Endothelial cell (in vitro differentiated cells): Measurements from ENCODE around the gene NCSTN. TPM values are rescaled to one million over a fixed set of nuclear protein-coding genes. Genes with fewer than 3 reads are reported as not detected.

Experiments
- DNase-seq: peaks from one replicate; pipeline ENCODE4 v3.0.0; 2021; ENCODE audit warnings: low spot score
- H3K27ac Mint-ChIP-seq: one replicate; pipeline ENCODE4 v1.8.0; 2021; ENCODE audit warnings: mixed read lengths, inconsistent platforms; ENCODE audit not compliant: unreplicated experiment
- H3K27me3 Mint-ChIP-seq: one replicate; pipeline ENCODE4 v1.8.0; 2021; ENCODE audit warnings: mild to moderate bottlenecking, moderate library complexity, mixed read lengths, inconsistent platforms; ENCODE audit not compliant: unreplicated experiment
- H3K36me3 Mint-ChIP-seq: one replicate; pipeline ENCODE4 v1.8.0; 2021; ENCODE audit warnings: mild to moderate bottlenecking, low read depth, mixed read lengths, inconsistent platforms; ENCODE audit not compliant: unreplicated experiment
- H3K4me1 Mint-ChIP-seq: one replicate; pipeline ENCODE4 v1.8.0; 2021; ENCODE audit warnings: mild to moderate bottlenecking, mixed read lengths, inconsistent platforms; ENCODE audit not compliant: unreplicated experiment
- H3K4me3 Mint-ChIP-seq: one replicate; pipeline ENCODE4 v1.8.0; 2021; ENCODE audit warnings: mild to moderate bottlenecking, mixed read lengths, inconsistent platforms; ENCODE audit not compliant: unreplicated experiment
- H3K9me3 Mint-ChIP-seq: one replicate; pipeline ENCODE4 v1.8.0; 2021; ENCODE audit warnings: mixed read lengths, inconsistent platforms; ENCODE audit not compliant: unreplicated experiment
- CTCF ChIP-seq: fragments of 200-600 bp; sonication (generic); IDR thresholded peaks from one replicate; pipeline ENCODE4 v1.5.0; 2021; ENCODE audit warnings: antibody characterized with exemption; ENCODE audit not compliant: unreplicated experiment
- total RNA-seq: library from RNA; stranded (reverse); fragmentation: NEBNext Ultra II Directional; extraction: Animal tissue kit (Norgen Biotek cat#: 25700); gene quantifications from one replicate; pipeline ENCODE4 v1.2.1, GENCODE V29; 2021; ENCODE audit not compliant: unreplicated experiment

Gene NCSTN
- total RNA-seq, 1 donor from 2014 or later, result 115 TPM

DNA sequence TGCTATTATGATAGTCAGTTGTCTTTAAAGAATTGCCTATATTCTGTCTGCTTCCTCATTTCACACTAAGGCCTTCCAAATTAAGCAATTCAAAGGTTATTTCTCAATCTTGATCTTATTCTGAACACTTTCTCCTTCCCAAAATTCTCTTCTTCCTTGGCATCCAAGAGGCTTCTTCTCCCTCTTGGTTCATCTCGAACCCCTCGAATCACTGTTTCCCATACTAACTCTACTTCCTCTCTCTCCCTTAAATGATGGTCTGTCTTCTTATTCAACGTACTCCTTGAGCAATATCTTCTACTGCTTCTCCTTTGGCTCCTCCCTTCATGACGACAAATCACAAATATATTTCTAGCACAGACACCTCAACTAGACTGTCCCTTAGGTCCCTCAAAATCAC, 4.6 kb upstream of the NCSTN start:
- DNase-seq, result no peak
- Mint-ChIP-seq H3K36me3 (peaks cover 36% of the 10 kb centered on the region), H3K9me3 (no peaks in the 10 kb centered on the region), H3K4me1 (peaks cover 35% of the 10 kb centered on the region), H3K27me3 (peaks cover 5% of the 10 kb centered on the region), H3K4me3 (peak overlapping the region; percentile 23), H3K27ac (no peak overlapping the region)
- no peak for TF ChIP-seq CTCF

DNA sequence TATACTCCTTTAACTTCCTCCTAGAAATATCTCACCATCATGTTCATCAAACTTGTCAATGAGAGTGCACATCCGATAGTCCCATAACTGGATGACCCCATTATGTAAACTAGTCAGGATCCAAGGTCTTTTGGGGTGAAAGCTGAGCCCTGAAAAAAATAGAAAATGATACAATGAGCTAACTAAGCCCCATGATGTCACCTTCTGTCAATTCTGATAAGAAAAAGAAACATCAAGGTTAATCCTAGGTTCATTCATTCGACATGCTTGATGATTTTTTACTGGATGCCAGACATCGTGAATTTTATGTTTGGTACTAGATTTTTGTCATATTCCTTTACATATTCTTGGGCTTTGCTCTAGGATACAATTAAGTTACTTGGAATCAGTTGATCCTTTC, 3.0 kb upstream of the NCSTN start:
- Mint-ChIP-seq H3K36me3 (peaks cover 30% of the 10 kb centered on the region), H3K27ac (peak overlapping the region; percentile 54), H3K4me1 (peaks cover 44% of the 10 kb centered on the region), H3K27me3 (peaks cover 5% of the 10 kb centered on the region), H3K4me3 (no peak overlapping the region), H3K9me3 (no peaks in the 10 kb centered on the region)
- TF ChIP-seq CTCF, result no peak
- DNase-seq, result no peak

DNA sequence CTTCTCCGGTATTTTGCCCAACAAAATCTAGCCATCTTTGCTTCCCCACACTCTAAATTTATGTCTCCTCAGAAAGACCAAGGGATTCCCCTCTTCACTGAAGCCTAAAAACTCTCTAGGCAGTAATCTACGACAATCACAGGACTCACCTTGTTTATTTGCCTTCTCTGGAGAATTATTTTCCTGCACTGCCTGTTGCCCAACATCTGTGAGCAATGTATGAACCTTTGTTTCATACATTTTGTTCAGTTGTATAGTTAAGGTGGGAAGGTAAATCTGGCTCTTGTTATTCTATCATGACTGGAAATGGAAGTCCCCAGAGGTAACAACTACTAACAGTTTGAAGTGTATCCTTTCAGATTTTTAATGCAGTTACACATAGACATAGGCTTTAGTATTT, 2.3 kb upstream of the NCSTN start:
- peak overlapping the region; percentile 38 for H3K4me3 Mint-ChIP-seq
- H3K4me1 Mint-ChIP-seq, result peaks cover 44% of the 10 kb centered on the region
- no peak for TF ChIP-seq CTCF
- peaks cover 5% of the 10 kb centered on the region for H3K27me3 Mint-ChIP-seq
- H3K36me3 Mint-ChIP-seq, result peaks cover 28% of the 10 kb centered on the region
- no peak overlapping the region for H3K27ac Mint-ChIP-seq
- no peak for DNase-seq
- no peaks in the 10 kb centered on the region for H3K9me3 Mint-ChIP-seq

DNA sequence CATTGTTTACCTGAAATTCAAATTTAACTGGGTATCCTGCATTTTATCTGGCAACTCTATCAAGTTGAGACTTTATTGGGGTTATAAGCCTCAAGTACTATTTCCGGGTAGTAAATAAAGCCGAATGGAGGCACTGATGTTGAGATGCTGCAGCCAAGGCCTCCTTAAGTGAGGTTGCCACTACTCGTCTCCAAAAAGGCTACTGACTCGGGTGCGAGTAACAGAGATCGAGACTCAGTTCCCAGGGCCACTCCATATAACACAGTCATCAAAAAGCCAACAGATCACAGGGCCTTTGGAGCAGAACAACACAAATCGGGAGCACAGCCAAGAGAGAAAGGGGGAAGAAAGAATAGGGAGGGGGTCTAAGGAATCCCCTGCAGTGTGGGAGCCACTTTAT, 657 bp upstream of the NCSTN start:
- TF ChIP-seq CTCF, result no peak
- peak overlapping the region; percentile 100 for H3K27ac Mint-ChIP-seq
- H3K27me3 Mint-ChIP-seq, result peaks cover 5% of the 10 kb centered on the region
- H3K9me3 Mint-ChIP-seq, result no peaks in the 10 kb centered on the region
- peaks cover 34% of the 10 kb centered on the region for H3K36me3 Mint-ChIP-seq
- DNase-seq, result no peak
- peaks cover 44% of the 10 kb centered on the region for H3K4me1 Mint-ChIP-seq
- peak overlapping the region; percentile 100 for H3K4me3 Mint-ChIP-seq

- Mint-ChIP-seq H3K4me1 (peaks cover 44% of the 10 kb centered on the region), H3K27ac (peak overlapping the region; percentile 100), H3K4me3 (peak overlapping the region; percentile 100), H3K36me3 (peaks cover 19% of the 10 kb centered on the region), H3K27me3 (peaks cover 5% of the 10 kb centered on the region), H3K9me3 (no peaks in the 10 kb centered on the region)
- no peak for TF ChIP-seq CTCF
- no peak for DNase-seq
These were observed 1.1 kb downstream of the NCSTN start for GRCh38 chr1:160344241-160344640.
